Inflammatory macrophage (primary cell): ENCODE data around the gene VCX2.
"Not testable (repeated sequence)": the region's sequence is repeated elsewhere in the genome, so short reads cannot be mapped to it uniquely, and the experiment has no call there.

Experiments used
- DNase-seq, 2 donors: peaks; one replicate each; pipeline ENCODE4 v3.0.0-alpha.2; 2020 to 2022

Gene VCX2

DNA sequence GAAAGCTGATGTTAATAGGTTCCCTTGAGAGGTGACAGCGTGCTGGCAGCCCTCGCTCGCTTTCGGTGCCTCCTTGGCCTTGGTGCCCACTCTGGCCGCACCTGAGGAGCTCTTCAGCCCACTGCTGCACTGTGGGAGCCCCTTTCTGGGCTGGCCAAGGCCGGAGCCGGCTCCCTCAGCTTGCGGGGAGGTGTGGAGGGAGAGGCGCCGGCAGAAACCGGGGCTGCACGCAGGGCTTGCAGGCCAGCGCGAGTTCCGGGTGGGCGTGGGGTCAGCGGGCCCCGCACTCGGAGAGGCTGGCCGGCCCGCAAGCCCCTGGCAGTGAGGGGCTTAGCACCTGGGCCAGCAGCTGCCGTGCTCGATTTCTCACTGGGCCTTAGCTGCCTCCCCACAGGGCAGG, 49.7 kb downstream of the VCX2 start:
- not testable (repeated sequence) for DNase-seq
